GM18870 (cell line): ENCODE data around the gene GAB4.
"Not testable (repeated sequence)": the region's sequence is repeated elsewhere in the genome, so short reads cannot be mapped to it uniquely, and the experiment has no call there.

Source experiments
- ATAC-seq: cut with Tn5 transposase; IDR thresholded peaks from one replicate; pipeline ENCODE4 v1.9.1; 2021; ENCODE audit warnings: moderate library complexity; ENCODE audit not compliant: unreplicated experiment

GAB4 gene

GRCh38 chr22:16917144-16918003 lies 90.6 kb downstream of the GAB4 start:
- no peak for ATAC-seq

- no peak for ATAC-seq
Observed at GRCh38 chr22:16915701-16916100, 92.3 kb downstream of the GAB4 start.

- ATAC-seq = not testable (repeated sequence)
Observed at GRCh38 chr22:16914911-16915310, 93.1 kb downstream of the GAB4 start.

- no peak for ATAC-seq
Observed at GRCh38 chr22:16914006-16914405, 94.0 kb downstream of the GAB4 start.

- ATAC-seq = no peak
Observed at GRCh38 chr22:16912281-16912680, 95.7 kb downstream of the GAB4 start.
